ENCODE data around the gene HCAR3. TPM values are rescaled to one million over a fixed set of nuclear protein-coding genes. Genes with fewer than 3 reads are reported as not detected.
A peak's percentile ranks its signal among the peaks of the same experiment; 100 is the strongest.

HCAR3 gene
- total RNA-seq, 1 experiment from 2014 or later, result not detected

- H3K36me3 Mint-ChIP-seq, result peaks cover 3% of the 10 kb centered on the region
- peaks cover 8% of the 10 kb centered on the region for H3K9me3 Mint-ChIP-seq
- DNase-seq (ENCODE audit: low spot score) (no peak), ATAC-seq (no peak)
- no peak overlapping the region for H3K4me3 Mint-ChIP-seq
- TF ChIP-seq AR (CRISPR knock-in tag; IDR thresholded peaks at IDR 0.05), result no peak
- no peak for TF ChIP-seq CBFB (CRISPR knock-in tag; IDR thresholded peaks at IDR 0.05; ENCODE audit: low read depth)
- no peak for TF ChIP-seq RORB (CRISPR knock-in tag; IDR thresholded peaks at IDR 0.05)
- TF ChIP-seq ZNF416 (CRISPR knock-in tag; IDR thresholded peaks at IDR 0.05), result no peak
- TF ChIP-seq MXD4 (CRISPR knock-in tag; IDR thresholded peaks at IDR 0.05; ENCODE audit: borderline replicate concordance), result no peak
- no peak for TF ChIP-seq ZNF512 (CRISPR knock-in tag; IDR thresholded peaks at IDR 0.05; ENCODE audit: borderline replicate concordance)
- TF ChIP-seq USF2 (CRISPR knock-in tag; IDR thresholded peaks at IDR 0.05), result no peak
- no peaks in the 10 kb centered on the region for H3K4me1 Mint-ChIP-seq
- H3K27ac Mint-ChIP-seq, result no peak overlapping the region
- CTCF ChIA-PET, result interaction anchor here (0.6 to 0.7 kb wide), 2 partner anchors 80 to 81 kb away, joined by 3 read pairs; no protein-coding TSS in a partner anchor
- peaks cover 3% of the 10 kb centered on the region; the same call in 1 of the 2 replicates for H3K27me3 Mint-ChIP-seq (ENCODE audit: low read depth)
- POLR2A ChIA-PET, result interaction anchor here (0.7 kb wide), 1 partner anchor 75 kb away, joined by 3 read pairs; no protein-coding TSS in a partner anchor
These were observed 23.7 kb upstream of the HCAR3 start for GRCh38 chr12:122740351-122740750.

GRCh38 chr12:122738571-122738970 lies 22.0 kb upstream of the HCAR3 start:
- no peak for TF ChIP-seq ZNF317 (CRISPR knock-in tag; IDR thresholded peaks at IDR 0.05; ENCODE audit: borderline replicate concordance, low read depth)
- TF ChIP-seq ZBTB21 (CRISPR knock-in tag; IDR thresholded peaks at IDR 0.05; ENCODE audit: borderline replicate concordance), result no peak
- TF ChIP-seq CREB1 (CRISPR knock-in tag; IDR thresholded peaks at IDR 0.05), result no peak
- TF ChIP-seq TCF7 (CRISPR knock-in tag; IDR thresholded peaks at IDR 0.05; ENCODE audit: low read depth), result no peak
- TF ChIP-seq ATF1 (CRISPR knock-in tag; IDR thresholded peaks at IDR 0.05), result no peak
- TF ChIP-seq ELF4 (CRISPR knock-in tag; IDR thresholded peaks at IDR 0.05; ENCODE audit: low read depth), result no peak
- TF ChIP-seq ERG (CRISPR knock-in tag; IDR thresholded peaks at IDR 0.05), result no peak
- TF ChIP-seq USF1 (CRISPR knock-in tag; IDR thresholded peaks at IDR 0.05), result no peak
- TF ChIP-seq CREM (CRISPR knock-in tag; IDR thresholded peaks at IDR 0.05), result no peak
- TF ChIP-seq ZNF219 (CRISPR knock-in tag; IDR thresholded peaks at IDR 0.05; ENCODE audit: borderline replicate concordance), result no peak
- TF ChIP-seq ARID4B (CRISPR knock-in tag; IDR thresholded peaks at IDR 0.05; ENCODE audit: borderline replicate concordance), result no peak
- TF ChIP-seq IRF1 (CRISPR knock-in tag; IDR thresholded peaks at IDR 0.05), result no peak
- no peak for TF ChIP-seq SMAD4 (CRISPR knock-in tag; IDR thresholded peaks at IDR 0.05)
- ATAC-seq, result no peak
- no peak overlapping the region for H3K4me3 Mint-ChIP-seq
- H3K36me3 Mint-ChIP-seq, result peaks cover 3% of the 10 kb centered on the region
- ChIA-PET CTCF (no interaction called here), POLR2A (no interaction called here)
- no peaks in the 10 kb centered on the region for H3K4me1 Mint-ChIP-seq
- peak overlapping the region; percentile 48; the same call in 1 of the 2 replicates for H3K27ac Mint-ChIP-seq
- H3K9me3 Mint-ChIP-seq, result peaks cover 8% of the 10 kb centered on the region
- peaks cover 3% of the 10 kb centered on the region; the same call in 1 of the 2 replicates for H3K27me3 Mint-ChIP-seq (ENCODE audit: low read depth)
- DNase-seq (ENCODE audit: low spot score), result no peak

Measured in WTC11 (cell line).